Activated CD4-positive, CD25-positive, alpha-beta regulatory T cell (primary cell): ENCODE results near the gene AHNAK.
"Not testable (repeated sequence)": the region's sequence is repeated elsewhere in the genome, so short reads cannot be mapped to it uniquely, and the experiment has no call there.

Source experiments
- DNase-seq, 4 experiments: peaks; one replicate each; lab custom pipeline; 2025; lab: John Stamatoyannopoulos, UW

The AHNAK gene

DNA sequence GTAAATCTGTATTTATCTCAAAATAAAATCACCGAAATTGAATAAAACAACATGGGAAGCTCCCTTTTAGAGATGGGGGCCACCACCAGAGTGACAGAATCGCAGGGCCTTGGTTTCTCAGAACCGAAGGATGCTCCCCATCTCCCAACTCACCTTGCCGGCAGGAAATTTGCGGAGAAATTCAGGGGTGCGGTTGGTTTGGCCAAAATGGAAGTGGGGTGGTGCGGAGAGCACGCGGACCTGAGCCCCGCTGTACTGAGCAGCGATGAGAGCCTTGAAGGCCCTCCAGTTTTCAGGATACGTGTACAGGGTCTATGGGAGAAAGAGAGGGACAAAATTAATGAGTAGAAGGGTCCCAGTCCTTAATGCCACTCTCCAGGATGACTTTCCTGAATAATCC lies 25.8 kb upstream of the AHNAK start:
- no peak for DNase-seq

DNA sequence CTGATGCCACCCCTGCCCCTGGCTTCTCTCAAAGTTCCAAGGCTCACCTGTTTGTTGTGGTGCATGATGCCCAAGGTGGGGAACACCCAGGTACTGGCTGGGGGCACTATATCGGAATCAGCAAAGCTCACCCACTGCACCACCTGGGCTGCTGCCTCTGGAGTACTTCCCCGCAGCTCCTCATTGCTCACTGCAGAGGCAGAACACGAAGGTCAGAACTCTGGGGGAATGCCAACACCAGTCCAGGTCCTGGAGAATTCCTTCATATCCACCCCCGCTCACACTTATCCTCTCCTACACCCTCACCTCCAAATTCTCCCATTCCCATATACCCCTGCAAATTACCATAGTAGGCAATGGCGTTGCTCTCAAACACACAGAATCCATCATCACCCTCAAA lies 24.9 kb upstream of the AHNAK start:
- not testable (repeated sequence) for DNase-seq

DNA sequence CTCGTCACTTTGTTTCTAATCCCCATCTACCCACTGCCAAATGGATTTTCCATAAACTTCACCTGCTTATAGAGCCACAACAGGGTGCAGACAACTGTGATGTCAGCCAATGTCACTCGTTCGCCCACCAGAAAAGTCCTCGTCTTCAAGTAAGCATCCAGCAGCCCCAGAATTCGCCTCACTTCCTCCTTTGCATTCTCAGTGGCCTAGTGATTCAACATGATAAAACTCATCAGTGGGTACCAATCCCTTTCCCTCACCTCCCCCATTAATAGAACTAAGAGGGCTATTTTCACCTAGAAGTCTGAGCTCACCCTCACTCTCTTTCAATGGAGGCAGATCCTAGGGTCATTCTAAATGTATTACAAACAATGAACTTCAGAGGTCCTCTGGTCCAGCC lies 24.3 kb upstream of the AHNAK start:
- not testable (repeated sequence) for DNase-seq

DNA sequence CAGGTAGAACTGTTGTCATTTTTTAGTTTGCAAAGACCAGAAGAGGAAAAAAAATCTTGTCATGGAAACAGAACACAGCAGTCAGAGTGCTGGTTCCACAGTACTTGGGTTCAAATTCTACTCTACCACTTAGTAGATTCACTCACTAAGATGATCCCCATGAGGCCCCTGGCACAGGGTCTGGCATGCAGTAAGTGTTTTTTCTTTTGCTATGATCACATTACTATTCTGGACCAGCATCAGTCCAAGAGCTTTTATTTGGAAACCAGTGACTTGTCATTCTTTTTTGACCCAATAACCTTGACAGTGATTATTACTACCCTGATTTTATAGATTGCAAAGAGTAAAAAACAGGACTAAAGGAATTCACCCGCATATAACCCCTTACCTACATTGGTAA lies 23.0 kb upstream of the AHNAK start:
- no peak for DNase-seq

DNA sequence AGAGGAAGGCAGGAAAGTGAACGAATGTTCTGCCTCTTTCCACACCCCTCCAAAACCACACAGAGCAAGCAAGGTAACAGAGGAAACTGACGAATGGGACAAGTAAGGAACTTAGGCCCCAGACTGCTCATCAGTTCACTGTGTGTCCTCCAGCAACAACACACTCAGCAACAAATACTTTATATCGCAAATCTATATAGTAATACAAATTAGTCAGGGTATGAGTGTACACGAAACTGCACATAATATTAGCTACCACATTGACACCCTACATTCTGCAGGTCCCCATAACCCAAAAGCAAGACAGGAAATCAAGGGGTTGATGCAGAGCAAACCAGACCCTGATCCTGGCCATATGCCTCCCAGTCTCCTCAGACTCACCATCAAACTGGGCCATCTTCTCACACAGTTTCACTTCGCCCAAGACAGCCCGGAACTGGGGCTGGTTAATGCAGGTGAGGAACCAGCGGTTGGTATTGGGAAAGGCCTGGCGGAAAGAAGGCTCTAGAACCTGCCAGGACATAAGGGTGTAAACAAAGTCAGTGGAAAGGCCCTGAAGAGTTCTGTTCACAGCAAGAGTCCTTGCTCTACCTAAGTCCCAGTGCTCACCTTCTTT lies 20.5 kb upstream of the AHNAK start:
- DNase-seq: no peak

DNA sequence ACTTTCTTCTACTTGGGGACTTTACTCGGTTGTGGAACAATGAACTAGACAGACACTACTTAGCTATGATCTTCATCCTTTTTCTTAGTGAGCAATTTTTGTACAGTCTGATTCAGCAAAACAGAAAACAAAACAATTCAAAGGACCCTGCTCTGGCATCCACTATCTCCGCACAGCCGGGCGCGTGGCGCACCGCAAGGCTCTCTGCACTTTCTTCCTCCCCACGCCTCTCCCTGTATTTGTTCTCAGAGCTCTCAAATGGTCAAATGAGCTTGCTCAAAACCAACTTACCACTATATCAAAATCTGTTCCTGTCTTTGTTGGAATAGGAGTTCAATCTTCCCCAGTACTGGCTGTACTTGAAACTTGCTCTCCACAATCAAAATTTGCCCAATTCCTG lies 19.6 kb upstream of the AHNAK start:
- no peak for DNase-seq

DNA sequence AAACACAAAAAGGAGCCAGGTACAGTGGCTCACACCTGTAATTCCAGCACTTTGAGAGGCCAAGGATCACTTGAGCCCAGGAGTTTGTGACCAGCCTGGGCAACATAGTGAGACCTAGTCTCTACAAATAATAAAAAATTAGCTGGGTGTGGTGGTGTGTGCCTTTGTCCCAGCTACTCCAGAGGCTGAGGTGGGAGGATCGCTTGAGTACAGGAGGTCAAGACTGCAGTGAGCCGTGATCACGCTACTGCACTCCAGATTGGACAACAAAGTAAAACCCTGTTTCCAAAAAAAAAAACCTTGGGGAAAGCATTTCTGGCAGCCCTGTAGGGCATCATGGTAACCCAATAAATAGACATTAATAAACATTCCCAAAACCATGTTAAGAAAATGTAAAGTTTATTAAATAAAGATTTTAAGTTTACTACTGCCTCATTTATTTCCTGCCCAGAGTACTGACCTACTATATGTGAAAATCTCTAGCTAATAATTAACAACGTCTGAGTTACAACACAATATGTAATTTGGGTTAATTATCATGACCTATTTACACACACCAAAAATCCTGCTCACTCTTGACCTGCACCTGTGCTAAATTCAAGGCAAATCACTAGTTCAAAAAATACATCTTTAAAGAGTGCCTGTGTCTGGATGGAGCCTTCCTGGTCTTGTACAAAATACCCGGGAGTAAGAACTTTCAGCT lies 18.6 kb upstream of the AHNAK start:
- DNase-seq: no peak

DNA sequence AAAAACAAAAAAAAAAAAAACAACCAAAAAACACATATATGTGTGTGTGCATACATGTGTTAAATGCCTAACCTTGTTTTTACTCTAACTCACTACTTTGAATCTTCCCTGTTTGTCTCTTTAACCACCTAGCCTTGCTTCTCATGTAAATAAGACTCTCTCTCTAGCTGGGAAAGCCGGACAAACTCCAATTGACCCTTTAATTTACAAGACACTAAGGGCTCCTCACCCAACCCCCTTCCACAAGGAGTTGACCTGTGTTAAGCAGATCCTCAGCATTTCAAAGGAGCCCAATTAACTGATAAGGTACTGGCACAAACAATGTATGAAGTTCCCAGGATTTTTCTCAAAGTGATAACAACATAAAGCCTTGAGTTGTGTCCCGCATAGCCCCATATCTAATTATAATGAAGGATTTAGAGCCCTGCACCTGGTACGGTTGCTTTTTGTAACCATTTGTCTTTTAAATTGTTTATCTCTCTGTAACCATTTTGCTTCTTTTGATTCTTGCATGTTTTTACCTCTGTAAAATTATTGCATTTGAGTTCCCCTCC lies 15.1 kb upstream of the AHNAK start:
- DNase-seq: not testable (repeated sequence)

DNA sequence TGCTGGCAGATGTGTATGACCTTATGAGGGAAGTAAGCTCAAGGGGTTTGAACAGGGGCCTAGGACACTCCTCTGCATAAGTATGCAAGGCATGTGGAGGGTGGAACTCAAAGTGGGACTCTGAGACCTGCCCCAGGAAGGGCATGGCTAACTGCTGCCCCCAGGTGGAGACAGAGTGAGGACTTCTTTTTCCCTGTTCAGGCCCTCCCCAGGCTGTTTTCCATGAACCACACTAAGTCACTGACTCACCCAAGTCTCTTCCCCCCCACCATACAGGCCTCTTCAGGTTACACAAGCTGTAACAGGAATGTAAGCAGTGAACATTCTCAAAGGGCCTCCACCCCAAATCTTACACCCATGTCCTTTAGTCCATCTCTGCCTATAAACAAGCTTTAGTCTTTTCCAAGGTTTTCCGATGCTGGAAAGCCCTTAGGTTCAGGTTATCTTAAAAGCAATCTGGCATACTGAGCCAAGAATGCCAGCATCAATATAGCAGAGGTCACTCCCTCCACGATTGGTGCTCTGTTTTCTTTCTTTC lies 14.0 kb upstream of the AHNAK start:
- peak; percentile 25 to 61 (median 54) for DNase-seq

DNA sequence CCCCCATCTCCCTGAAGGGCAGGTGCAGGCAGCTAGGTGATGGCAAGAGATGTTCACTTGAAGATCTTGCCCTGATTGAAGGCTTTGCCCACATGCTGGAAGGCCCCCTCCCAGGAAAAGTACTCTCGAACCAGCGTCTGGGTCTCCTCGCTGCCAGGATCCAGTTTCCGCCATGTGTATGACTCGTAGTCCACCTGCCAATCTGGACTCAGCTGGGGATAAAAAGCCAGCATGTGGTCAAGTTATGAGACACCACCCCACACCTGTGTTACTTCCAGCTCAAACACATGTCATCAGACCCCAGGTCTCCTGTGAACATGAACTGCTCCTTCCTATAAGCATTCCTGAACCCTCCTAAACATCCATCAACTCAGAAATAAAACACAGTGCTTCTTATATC lies 13.0 kb upstream of the AHNAK start:
- DNase-seq: not testable (repeated sequence)

DNA sequence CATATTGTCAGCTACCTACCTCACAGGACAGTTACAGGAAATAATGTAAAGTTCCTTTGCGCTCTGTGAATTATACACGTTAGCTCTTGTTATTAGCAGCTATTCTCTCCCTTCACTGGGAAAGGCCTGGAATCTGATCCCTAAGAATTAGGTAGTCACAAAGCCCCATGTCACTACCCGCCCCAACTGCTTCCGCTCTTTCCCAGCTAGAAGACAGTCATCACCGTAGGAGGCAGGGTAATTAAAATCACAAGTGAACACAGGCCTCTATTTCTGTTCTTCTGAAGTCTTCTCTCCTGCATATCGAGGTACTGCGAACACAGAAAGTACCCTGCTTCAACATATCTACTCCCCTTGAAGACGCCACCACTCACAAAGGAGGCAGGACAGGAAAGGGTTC lies 12.6 kb upstream of the AHNAK start:
- DNase-seq: no peak

DNA sequence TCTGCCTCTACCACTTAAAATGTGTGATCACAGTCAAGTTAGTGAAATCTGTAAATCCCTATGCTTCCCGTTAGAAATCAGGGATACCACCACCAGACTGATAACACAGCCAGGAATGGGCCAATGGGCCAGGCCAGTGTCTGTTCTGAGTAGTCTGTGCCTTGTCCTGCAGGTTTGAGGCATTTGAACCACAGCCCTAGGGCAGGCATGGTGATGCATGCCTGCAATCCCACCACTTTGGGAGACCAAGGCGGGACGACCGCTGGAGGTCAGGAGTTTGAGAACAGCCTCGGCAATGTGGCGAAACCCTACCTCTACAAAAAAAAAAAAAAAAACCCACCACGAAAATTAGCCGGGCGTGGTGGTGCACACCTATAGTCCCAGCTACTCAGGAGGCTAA lies 12.1 kb upstream of the AHNAK start:
- no peak for DNase-seq

DNA sequence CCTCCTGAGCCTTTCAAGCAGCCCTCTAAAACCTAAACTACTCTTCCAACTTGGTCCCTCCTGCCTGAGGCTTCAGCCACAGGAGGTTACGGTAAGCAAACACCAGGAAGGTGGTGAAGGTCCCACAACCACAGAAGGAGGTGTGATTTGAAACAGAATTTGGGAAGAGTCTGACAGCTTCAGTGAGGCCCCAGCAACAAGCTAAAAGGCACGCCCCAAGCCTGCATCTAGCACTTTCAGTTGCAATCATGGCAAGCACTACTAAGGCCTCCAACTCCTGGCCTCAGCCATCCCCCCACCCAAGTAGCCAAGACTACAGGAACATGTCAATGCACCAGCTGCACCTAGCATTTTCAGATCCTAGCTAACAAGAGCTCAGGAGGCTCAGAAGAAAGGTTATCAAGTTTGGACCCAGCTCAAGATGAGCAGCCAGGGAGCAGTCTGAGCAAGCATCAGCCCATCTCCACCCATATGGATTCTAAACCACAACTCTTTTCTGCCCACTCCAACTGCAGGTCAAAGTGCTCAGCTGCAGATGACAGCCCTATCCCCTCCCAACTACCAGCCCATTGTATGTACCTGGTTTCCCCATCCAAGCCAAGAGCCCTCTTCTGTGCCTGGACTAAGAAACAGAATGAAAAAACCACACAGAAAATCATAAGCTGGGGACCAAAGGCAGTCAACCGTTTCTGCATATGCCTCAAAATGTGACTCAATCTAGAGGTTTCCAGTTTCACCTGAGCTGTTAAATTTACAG lies 10.4 kb upstream of the AHNAK start:
- no peak for DNase-seq

DNA sequence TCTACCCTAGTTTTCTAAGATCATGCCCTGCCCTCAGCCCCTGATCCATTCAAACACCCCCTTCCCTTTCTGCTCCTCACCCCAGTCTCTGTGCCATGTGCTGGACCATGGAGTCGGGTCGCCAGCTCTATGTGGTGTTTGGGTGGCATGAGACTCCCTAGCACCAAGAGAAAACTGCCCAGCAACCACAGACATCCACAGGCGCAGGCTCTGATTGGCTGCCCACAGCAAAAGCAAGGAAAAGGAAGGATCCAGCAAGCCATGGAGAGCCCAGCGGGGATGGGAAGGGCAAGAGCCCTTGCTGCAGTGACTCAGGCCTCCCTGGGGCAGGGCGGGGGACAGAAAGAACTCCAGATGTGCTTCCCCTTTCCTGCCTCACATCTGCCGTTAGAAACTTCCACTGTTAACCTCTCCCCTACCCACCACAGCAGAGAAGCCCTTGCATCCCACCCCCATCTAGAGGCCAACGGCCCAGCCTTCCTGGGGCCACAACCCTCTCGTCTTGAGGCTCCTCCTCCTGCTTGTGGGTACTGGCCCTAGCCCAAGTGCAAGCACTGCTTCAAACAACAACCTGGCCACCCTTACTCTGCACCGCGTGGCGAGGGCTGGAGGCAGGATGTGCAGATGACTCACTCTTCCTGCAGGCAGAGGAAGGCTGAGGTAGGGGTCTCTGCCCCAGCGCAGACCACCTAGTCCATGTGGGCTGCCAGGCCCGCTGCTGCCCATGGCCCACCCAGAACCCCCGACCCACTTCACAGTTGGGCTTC lies 9.7 kb upstream of the AHNAK start:
- peak in 3 of 4 experiments; percentile 22 to 73 (median 71) for DNase-seq

DNA sequence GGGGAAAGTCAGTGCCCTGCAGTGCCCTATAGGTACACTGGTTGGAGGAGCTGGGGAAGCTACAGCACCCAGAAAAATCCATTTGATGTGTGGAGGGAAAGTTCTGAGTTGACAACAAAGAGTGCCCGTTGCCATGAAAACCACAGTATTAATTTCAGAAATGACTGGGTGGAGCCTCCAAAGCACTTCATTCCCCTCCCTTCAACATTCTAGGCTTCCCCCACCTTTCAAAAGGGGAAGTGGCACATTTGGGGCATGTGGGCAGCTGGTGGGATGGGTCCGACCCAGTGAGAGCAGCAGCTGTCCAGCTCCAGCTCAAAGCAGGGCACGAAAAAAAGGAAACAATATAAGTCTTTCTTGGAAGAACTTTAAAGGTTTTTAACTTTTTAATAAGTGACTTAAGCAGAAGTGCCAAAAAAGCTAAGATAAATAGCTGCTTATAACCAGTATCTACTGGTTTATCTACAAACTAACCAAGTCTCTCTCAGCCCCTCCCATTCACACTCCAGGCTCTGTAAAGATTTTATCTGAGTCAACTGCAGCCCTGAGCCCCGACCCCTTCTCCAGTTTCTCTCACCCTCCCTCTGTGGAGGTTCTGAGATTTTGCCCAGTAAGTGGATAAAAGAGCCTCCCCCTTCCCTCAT lies 9.0 kb upstream of the AHNAK start:
- peak in 1 of 4 experiments; percentile 23 for DNase-seq

DNA sequence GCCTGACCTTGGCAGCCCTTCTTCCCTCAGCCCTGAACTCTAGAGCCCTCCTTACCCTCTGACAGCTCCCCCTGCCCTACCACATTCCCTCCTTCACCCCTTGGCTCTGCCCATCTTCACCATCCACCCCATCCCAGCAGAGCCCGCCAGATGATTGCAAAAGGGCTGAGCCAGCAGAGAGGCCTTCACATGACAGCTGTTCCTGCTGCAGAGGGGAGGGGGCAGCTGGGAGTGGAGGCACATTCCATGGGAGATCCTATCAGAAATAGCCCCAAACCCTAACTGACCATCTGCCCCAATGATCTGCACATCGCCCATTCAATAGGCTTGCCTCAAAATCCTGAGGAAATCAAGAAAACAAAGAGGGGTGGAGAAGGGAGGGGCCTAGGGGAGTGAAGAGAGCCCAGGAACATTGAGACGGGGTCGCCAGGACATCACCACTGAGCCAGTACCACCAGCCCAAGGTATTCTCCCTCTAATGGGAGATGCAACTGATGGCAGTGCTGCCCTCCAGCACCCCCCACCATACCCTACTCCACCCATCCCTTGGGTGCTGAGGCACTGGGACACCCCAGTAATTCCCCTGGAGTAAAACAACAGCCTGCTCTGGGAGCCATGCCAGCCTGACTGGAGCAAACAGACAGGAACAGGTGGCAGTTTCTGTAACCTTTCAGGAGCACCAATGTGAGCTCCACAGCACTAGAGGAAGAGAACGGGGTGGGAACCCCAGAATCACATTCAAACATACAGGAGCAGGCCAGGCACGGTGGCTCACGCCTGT lies 8.0 kb upstream of the AHNAK start:
- DNase-seq: no peak

DNA sequence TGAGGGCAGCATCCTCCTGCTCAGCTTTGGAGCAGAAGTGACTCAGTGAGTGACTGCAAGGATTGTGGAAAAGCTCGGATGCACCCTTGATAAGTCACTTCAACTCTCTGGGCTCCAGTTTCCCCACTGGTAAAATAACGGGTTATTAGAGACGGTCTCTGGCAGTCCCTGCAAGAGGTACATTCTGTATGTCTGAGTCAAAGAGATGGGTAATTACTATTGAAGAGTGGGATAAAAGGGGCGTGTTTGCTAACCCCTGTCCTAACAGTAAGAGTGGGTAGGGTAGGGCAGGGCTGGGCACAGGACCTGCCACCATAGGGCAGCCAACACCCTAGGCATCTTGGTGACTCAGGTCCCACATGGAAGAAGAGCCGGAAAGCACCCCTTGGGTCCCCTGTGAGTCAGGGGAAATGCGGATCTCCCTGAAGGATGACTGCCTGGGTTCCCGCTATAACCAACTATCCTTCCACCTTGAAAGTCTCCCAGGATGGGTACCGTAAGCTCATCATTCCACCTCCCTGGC lies 7.3 kb upstream of the AHNAK start:
- no peak for DNase-seq

DNA sequence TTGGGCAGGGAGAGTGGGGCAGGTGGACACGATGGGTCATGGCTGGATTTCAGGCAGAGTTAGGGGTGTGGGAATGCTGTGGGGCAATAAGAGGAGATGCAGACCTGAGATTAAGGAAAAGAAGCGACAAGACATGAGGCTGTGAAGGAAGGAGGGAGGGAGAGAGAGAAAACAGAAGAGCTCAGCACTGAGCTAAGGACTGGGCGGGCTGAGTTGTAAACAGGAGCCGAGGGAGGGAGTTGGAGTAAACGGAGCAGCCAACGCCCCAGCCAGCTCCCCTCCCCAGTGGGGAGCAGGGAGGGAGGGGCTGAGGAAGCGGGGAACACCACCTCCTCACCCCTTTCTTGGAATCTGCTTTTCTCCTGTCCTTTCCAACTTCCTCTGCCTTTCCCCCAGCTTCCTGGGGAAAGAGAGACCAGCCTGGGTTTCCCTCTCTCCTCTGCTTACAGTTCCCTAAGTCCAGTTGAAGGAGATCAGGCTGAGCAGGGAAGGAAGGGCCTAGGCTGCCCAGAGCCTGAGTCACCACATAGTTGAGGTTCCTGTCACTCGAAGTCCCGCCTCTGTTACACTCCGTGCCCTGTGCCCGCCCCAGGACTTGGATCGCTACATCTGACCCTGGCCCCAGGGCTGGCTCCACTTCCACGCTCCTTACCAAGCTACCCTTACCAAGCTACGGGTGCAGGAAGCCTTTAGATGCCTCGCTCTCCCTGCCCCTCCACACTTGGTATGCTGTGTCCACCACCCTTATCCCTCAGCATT lies 6.7 kb upstream of the AHNAK start:
- DNase-seq: peak in 2 of 4 experiments; percentile 24 to 28

DNA sequence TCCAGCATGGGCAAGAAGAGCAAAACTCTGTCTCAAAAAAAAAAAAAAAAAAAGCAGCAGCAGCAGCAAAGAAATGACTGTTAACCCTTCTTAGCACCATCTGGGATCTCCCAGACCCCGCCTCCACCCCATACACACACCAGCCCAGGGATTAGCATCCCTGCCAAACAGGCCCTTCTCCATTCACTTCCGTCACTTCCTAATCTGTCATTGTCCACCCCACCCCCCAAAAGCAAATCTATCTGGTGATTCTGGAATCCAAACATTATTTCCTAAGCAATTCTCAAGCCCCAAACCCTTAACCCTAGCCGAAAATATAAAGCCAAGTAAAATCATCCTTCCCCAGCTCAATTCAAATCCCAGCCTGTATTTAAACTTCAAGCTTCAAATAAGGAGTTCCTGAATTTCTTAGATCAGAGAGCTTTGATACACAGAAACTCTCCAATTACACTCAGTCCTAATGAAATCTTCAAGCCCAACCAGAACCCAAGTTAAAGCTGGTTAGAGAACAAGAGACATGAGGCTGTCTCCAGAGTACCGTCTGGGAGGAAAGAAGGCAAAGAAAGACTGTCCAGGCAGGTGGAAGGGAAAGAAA lies 6.0 kb upstream of the AHNAK start:
- DNase-seq: no peak
